H1 (cell line): Measurements from ENCODE around the gene KLHL29. TPM values are rescaled to one million over a fixed set of nuclear protein-coding genes. Genes with fewer than 3 reads are reported as not detected.

Source experiments
- CTCF ChIA-PET: fragments of 300-600 bp; sonication (Branson Sonifier 250); formaldehyde crosslinking; loops from one replicate; lab custom pipeline; 2021; ENCODE audit not compliant: partially characterized antibody; lab: Charles Lee
- POLR2A ChIA-PET: fragments of 300-600 bp; sonication (Branson Sonifier 250); formaldehyde crosslinking; loops from one replicate; lab custom pipeline; 2021; ENCODE audit warnings: inconsistent platforms; ENCODE audit not compliant: partially characterized antibody; lab: Charles Lee
- DNase-seq, 2 experiments: peaks; one replicate each; pipeline versions ENCODE4 v3.0.0 to v3.0.0-alpha.2; 2010 to 2022; ENCODE audit warnings: low spot score in 2 of 2, low read depth in 1 of 2, mixed read lengths in 1 of 2
- FAIRE-seq: peaks from 2 replicates; lab custom pipeline; 2011; peaks lifted over from hg19 to GRCh38; lab: Jason Lieb, UNC
- H2AFZ ChIP-seq: 2 replicates; pipeline ENCODE4 v1.8.1; 2012; ENCODE audit warnings: low read length, inconsistent platforms
- H2AK5ac ChIP-seq: 2 replicates; pipeline ENCODE4 v1.6.1; 2013; ENCODE audit warnings: low read depth, low read length
- H2BK120ac ChIP-seq: replicated peaks from 2 replicates; pipeline ENCODE3; 2013; ENCODE audit warnings: low read depth, low read length, inconsistent platforms
- H2BK12ac ChIP-seq: 2 replicates; pipeline ENCODE4 v1.6.1; 2013; ENCODE audit warnings: low read depth, low read length
- H2BK15ac ChIP-seq: 2 replicates; pipeline ENCODE4 v1.6.1; 2013; ENCODE audit warnings: low read length
- H2BK20ac ChIP-seq: 2 replicates; pipeline ENCODE4 v1.6.1; 2013; ENCODE audit warnings: low read length
- H2BK5ac ChIP-seq: 2 replicates; pipeline ENCODE4 v1.6.1; 2013; ENCODE audit warnings: low read depth, low read length
- H3K14ac ChIP-seq: 2 replicates; pipeline ENCODE4 v1.6.1; 2013; ENCODE audit warnings: inconsistent platforms; ENCODE audit not compliant: insufficient read length
- H3K18ac ChIP-seq: 2 replicates; pipeline ENCODE4 v1.6.1; 2013; ENCODE audit warnings: low read length; ENCODE audit errors: extremely low read depth
- H3K23ac ChIP-seq: 2 replicates; pipeline ENCODE4 v1.6.1; 2013; ENCODE audit warnings: inconsistent platforms; ENCODE audit not compliant: insufficient read length
- H3K23me2 ChIP-seq: 2 replicates; pipeline ENCODE4 v1.6.1; 2013; ENCODE audit warnings: low read depth, low read length
- H3K27ac ChIP-seq: 2 replicates; pipeline ENCODE4 v1.6.1; 2011; ENCODE audit warnings: low read depth, low read length, inconsistent platforms
- H3K27me3 ChIP-seq, 4 experiments: replicated peaks in 1 of 4; 1 replicate in 1 of 4; 2 replicates in 3 of 4; pipeline versions ENCODE4 v1.6.1 to v1.8.1; 2011 to 2013; ENCODE audit warnings: low read length in 3 of 4, mild to moderate bottlenecking in 3 of 4, inconsistent platforms in 2 of 4, mixed read lengths in 2 of 4, moderate library complexity in 1 of 4; ENCODE audit not compliant: control insufficient read depth in 3 of 4, insufficient read depth in 3 of 4; ENCODE audit errors: extremely low read depth in 1 of 4
- H3K36me3 ChIP-seq, 4 experiments: 2 replicates each; pipeline versions ENCODE4 v1.6.1 to v1.8.1; 2011 to 2013; ENCODE audit warnings: mild to moderate bottlenecking in 4 of 4, low read length in 3 of 4, moderate library complexity in 2 of 4, control low read depth in 1 of 4, inconsistent platforms in 1 of 4; ENCODE audit not compliant: insufficient read depth in 4 of 4, control insufficient read depth in 2 of 4
- H3K4ac ChIP-seq: replicated peaks from 2 replicates; pipeline ENCODE3; 2013; ENCODE audit warnings: low read length, low read depth, mixed read lengths, inconsistent platforms; ENCODE audit not compliant: insufficient read length
- H3K4me1 ChIP-seq, 4 experiments: replicated peaks in 1 of 4; 1 replicate in 1 of 4; 2 replicates in 3 of 4; pipeline versions ENCODE4 v1.6.1 to v1.8.1; 2011 to 2013; ENCODE audit warnings: low read length in 3 of 4, inconsistent platforms in 2 of 4, mixed read lengths in 1 of 4; ENCODE audit not compliant: insufficient read depth in 4 of 4, control insufficient read depth in 3 of 4
- H3K4me2 ChIP-seq, 2 experiments: 2 replicates each; pipeline versions ENCODE4 v1.6.1 to v1.8.1; 2011 to 2013; ENCODE audit warnings: low read depth in 2 of 2, low read length in 2 of 2, control low read depth in 1 of 2, inconsistent platforms in 1 of 2, mild to moderate bottlenecking in 1 of 2; ENCODE audit not compliant: insufficient read depth in 1 of 2
- H3K4me3 ChIP-seq, 4 experiments: fragments of 200-600, 300-600 bp in 1 of 4; sonication (generic), shearing (Covaris generic), sonication (Bioruptor Twin) in 1 of 4; 2 replicates each; pipeline versions ENCODE4 v1.5.1 to v1.8.1; 2011 to 2016; ENCODE audit warnings: low read length in 4 of 4, low read depth in 3 of 4, control low read depth in 2 of 4, inconsistent platforms in 2 of 4, mild to moderate bottlenecking in 2 of 4, mixed read lengths in 1 of 4, moderate library complexity in 1 of 4; ENCODE audit not compliant: insufficient read depth in 2 of 4; ENCODE audit errors: extremely low read depth in 1 of 4
- H3K56ac ChIP-seq: replicated peaks from 2 replicates; pipeline ENCODE3; 2013; ENCODE audit warnings: low read depth, mild to moderate bottlenecking, mixed read lengths, low read length, inconsistent platforms; ENCODE audit not compliant: insufficient read length
- H3K79me1 ChIP-seq: 2 replicates; pipeline ENCODE4 v1.6.1; 2013; ENCODE audit warnings: low read depth, low read length, control low read depth
- H3K79me2 ChIP-seq, 2 experiments: 2 replicates each; pipeline versions ENCODE4 v1.6.1 to v1.8.1; 2012 to 2013; ENCODE audit warnings: low read length in 2 of 2, mild to moderate bottlenecking in 2 of 2, inconsistent platforms in 1 of 2; ENCODE audit not compliant: insufficient read depth in 2 of 2, control insufficient read depth in 1 of 2
- H3K9ac ChIP-seq, 4 experiments: replicated peaks in 1 of 4; 1 replicate in 1 of 4; 2 replicates in 3 of 4; pipeline versions ENCODE4 v1.6.1 to v1.8.1; 2011 to 2013; ENCODE audit warnings: low read depth in 3 of 4, low read length in 3 of 4, control low read depth in 2 of 4, mild to moderate bottlenecking in 2 of 4, moderate library complexity in 2 of 4, inconsistent platforms in 1 of 4; ENCODE audit errors: extremely low read depth in 1 of 4
- H3K9me3 ChIP-seq, 2 experiments: 2 replicates each; pipeline versions ENCODE4 v1.6.1 to v1.8.1; 2012 to 2013; ENCODE audit warnings: mild to moderate bottlenecking in 2 of 2, moderate library complexity in 2 of 2, control low read depth in 1 of 2, inconsistent platforms in 1 of 2, low read depth in 1 of 2, low read length in 1 of 2, mixed read lengths in 1 of 2; ENCODE audit not compliant: insufficient read depth in 2 of 2
- H4K20me1 ChIP-seq, 2 experiments: replicated peaks in 1 of 2; 2 replicates each; pipeline versions ENCODE3 to v1.8.1; 2011 to 2013; ENCODE audit warnings: inconsistent platforms in 2 of 2, low read length in 2 of 2, mild to moderate bottlenecking in 1 of 2; ENCODE audit not compliant: insufficient read depth in 2 of 2, control insufficient read depth in 1 of 2
- H4K5ac ChIP-seq: 2 replicates; pipeline ENCODE4 v1.6.1; 2013; ENCODE audit warnings: low read length, low read depth, mixed read lengths, inconsistent platforms; ENCODE audit not compliant: insufficient read length
- H4K8ac ChIP-seq: 2 replicates; pipeline ENCODE4 v1.8.0; 2013; ENCODE audit warnings: mild to moderate bottlenecking, moderate library complexity, low read length, inconsistent platforms; ENCODE audit not compliant: insufficient read depth; ENCODE audit errors: extremely low read depth
- H4K91ac ChIP-seq: replicated peaks from 2 replicates; pipeline ENCODE3; 2013; ENCODE audit warnings: low read length, mixed read lengths, inconsistent platforms; ENCODE audit not compliant: insufficient read length
- BCL11A ChIP-seq, 2 experiments: IDR thresholded peaks; one replicate each; pipeline ENCODE4 v1.6.1; 2011; ENCODE audit warnings: low read depth in 2 of 2, low read length in 2 of 2, mild to moderate bottlenecking in 2 of 2
- BRCA1 ChIP-seq: IDR thresholded peaks from 2 replicates; pipeline ENCODE4 v1.6.1; 2012; ENCODE audit warnings: low read depth, low read length, improper control_type of control experiment
- CBX8 ChIP-seq: fragments of 300-800, 300-1000 bp; sonication (generic); IDR thresholded peaks from 2 replicates; pipeline ENCODE4 v1.7.1; 2016; ENCODE audit warnings: low read depth, low read length, borderline replicate concordance
- CTBP2 ChIP-seq: IDR thresholded peaks from 2 replicates; pipeline ENCODE4 v1.7.0; 2011; ENCODE audit warnings: borderline replicate concordance, mild to moderate bottlenecking, moderate library complexity, mixed read lengths, low read length; ENCODE audit not compliant: insufficient read depth, insufficient read length
- EZH2 ChIP-seq: fragments of 200-600 bp; sonication (generic); IDR thresholded peaks from 2 replicates; pipeline ENCODE4 v1.7.1; 2012; ENCODE audit warnings: low read depth, mild to moderate bottlenecking, moderate library complexity, low read length, inconsistent platforms; ENCODE audit not compliant: severe bottlenecking
- JUN ChIP-seq: IDR thresholded peaks from 2 replicates; pipeline ENCODE4 v1.6.1; 2011; ENCODE audit warnings: low read depth, mild to moderate bottlenecking, improper control_type of control experiment, low read length
- KDM5A ChIP-seq: fragments of 200-600 bp; IDR thresholded peaks from 2 replicates; pipeline ENCODE4 v1.7.1; 2012; ENCODE audit warnings: mild to moderate bottlenecking, low read length, inconsistent platforms, mixed read lengths
- MAFK ChIP-seq: IDR thresholded peaks from 2 replicates; pipeline ENCODE4 v1.6.1; 2012; ENCODE audit warnings: low read depth, mild to moderate bottlenecking, improper control_type of control experiment, low read length
- NANOG ChIP-seq: IDR thresholded peaks from 2 replicates; pipeline ENCODE4 v1.6.1; 2011; ENCODE audit warnings: low read length, low read depth, mild to moderate bottlenecking, inconsistent platforms; ENCODE audit not compliant: insufficient read depth, poor library complexity, severe bottlenecking
- PHF8 ChIP-seq: fragments of 200-600 bp; sonication (generic); conservative IDR thresholded peaks from 2 replicates; pipeline ENCODE4 v1.7.1; 2012; ENCODE audit warnings: low read depth, mild to moderate bottlenecking, inconsistent platforms, low read length, moderate library complexity
- SP2 ChIP-seq: IDR thresholded peaks from 2 replicates; pipeline ENCODE4 v1.6.1; 2012; ENCODE audit warnings: mild to moderate bottlenecking, low read length, inconsistent platforms
- TEAD4 ChIP-seq: IDR thresholded peaks from 2 replicates; pipeline ENCODE4 v1.6.1; 2012; ENCODE audit warnings: low read depth, low read length, inconsistent platforms, mixed read lengths
- USF2 ChIP-seq: IDR thresholded peaks from 2 replicates; pipeline ENCODE4 v1.6.1; 2011; ENCODE audit warnings: low read length, improper control_type of control experiment
- WGBS, 2 experiments: shearing (Covaris generic) in 1 of 2; methylation state at CpG; one replicate each; pipeline versions ENCODE4 v1.1.6 to v1.1.7; 2013 to 2015; ENCODE audit warnings: low lambda C conversion rate in 2 of 2, mixed read lengths in 2 of 2, inconsistent platforms in 1 of 2, low coverage in 1 of 2, missing lambda C conversion rate in 1 of 2; ENCODE audit not compliant: insufficient replicate concordance in 2 of 2, insufficient coverage in 1 of 2, insufficient read length in 1 of 2; ENCODE audit errors: extremely low coverage in 1 of 2, missing lambda C conversion rate in 1 of 2; 5-methylcytosine and 5-hydroxymethylcytosine counted together
- polyA plus RNA-seq, 7 experiments: library from polyadenylated mRNA; depleted of rRNA in 3 of 7; stranded (reverse) in 5 of 7; unstranded in 2 of 7; fragments of >200 nt in 5 of 7; fragments of 200-250 nt in 2 of 7; gene quantifications; 1 replicate in 5 of 7; 2 replicates in 1 of 7; 4 replicates in 1 of 7; pipeline versions ENCODE4 v1.2.1 to v1.2.3, GENCODE V29; 2011 to 2013; ENCODE audit warnings: missing spikeins in 2 of 7, mixed read lengths in 2 of 7
- total RNA-seq: library from RNA; stranded (reverse); fragmentation: NEBNext Ultra II Directional; extraction: Animal tissue kit (Norgen Biotek cat#: 25700); gene quantifications from 2 replicates; pipeline ENCODE4 v1.2.1, GENCODE V29; 2021

The KLHL29 gene
- total and polyA plus RNA-seq, 2 of the 8 experiments (the other 6 are each of a cell fraction or from before 2014, with no cell fraction given), result 1.1 to 4.7 TPM

GRCh38 chr2:23563151-23563550 lies 178.2 kb downstream of the KLHL29 start:
- Histone ChIP-seq H4K8ac (no peak overlapping the region; the same call in 1 of the 2 replicates), H2BK12ac (no peak overlapping the region), H4K20me1 (no peaks in the 10 kb centered on the region), H2AK5ac (no peak overlapping the region), H3K27ac (no peak overlapping the region), H3K23ac (no peak overlapping the region), H2AFZ (no peak overlapping the region), H4K91ac (no peak overlapping the region), H3K4me3 (no peak overlapping the region), H3K14ac (no peak overlapping the region), H3K79me1 (no peaks in the 10 kb centered on the region; the same call in 1 of the 2 replicates), H3K18ac (no peak overlapping the region), H3K9me3 (no peaks in the 10 kb centered on the region), H3K23me2 (no peaks in the 10 kb centered on the region), H3K4me2 (no peak overlapping the region), H2BK20ac (no peak overlapping the region), H3K9ac (no peak overlapping the region), H2BK5ac (0 out of 2 replicates have a peak overlapping the region, but pooled peaks have one; percentile 35), H4K5ac (no peak overlapping the region), H3K79me2 (no peaks in the 10 kb centered on the region), H2BK15ac (no peak overlapping the region), H3K36me3 (no peaks in the 10 kb centered on the region), H3K27me3 (no peaks in the 10 kb centered on the region), H2BK120ac (no peak overlapping the region), H3K56ac (no peak overlapping the region), H3K4me1 (peaks cover 0 to 10% (median 8%) of the 10 kb centered on the region in 4 experiments; a peak in 4 of 7 replicates), H3K4ac (no peak overlapping the region)
- ChIA-PET POLR2A (interaction anchor here (1.1 kb wide), 1 partner anchor 159 kb away, joined by 3 read pairs; no protein-coding TSS in a partner anchor), CTCF (interaction anchor here (0.5 to 4.9 kb wide), 14 partner anchors 8 to 233 kb away, joined by 3 to 28 read pairs (median 3); no protein-coding TSS in a partner anchor)
- FAIRE-seq (no peak), DNase-seq (no peak)
- 82% methylated on average over 10 of the region's 10 CpGs; no CpG with 5 or more reads in 1 of the 2 experiments for WGBS, 2 experiments
- no peak for TF ChIP-seq EZH2
- TF ChIP-seq TEAD4, result no peak
- no peak for TF ChIP-seq MAFK
- no peak for TF ChIP-seq JUN
- no peak for TF ChIP-seq CTBP2
- TF ChIP-seq BRCA1, result no peak
- no peak for TF ChIP-seq NANOG
- TF ChIP-seq CBX8, result no peak
- no peak for TF ChIP-seq PHF8
- TF ChIP-seq SP2, result no peak
- no peak for TF ChIP-seq KDM5A
- no peak for TF ChIP-seq BCL11A (IDR thresholded peaks at IDR 0.05; ENCODE audit: low read depth in 2 of 2, low read length in 2 of 2)
- TF ChIP-seq USF2, result no peak
